ENCODE data around the gene ITIH1. TPM values are rescaled to one million over a fixed set of nuclear protein-coding genes. Genes with fewer than 3 reads are reported as not detected.
"Not testable (repeated sequence)": the region's sequence is repeated elsewhere in the genome, so short reads cannot be mapped to it uniquely, and the experiment has no call there.

ITIH1 gene
- total RNA-seq = not detected in 2 replicates
- long read RNA-seq = 0 reads

GRCh38 chr3:52777127-52777958 is at the start of gene ITIH1:
TSS of gene ITIH1 (plus strand) at chr3:52777599. CDS start at chr3:52777616, 17 bp downstream.
- peak; percentile 77 for DNase-seq (ENCODE audit: extremely low spot score, unreplicated experiment)
- Mint-ChIP-seq H3K4me1 (ENCODE audit: unreplicated experiment) (no peaks in the 10 kb centered on the region), H3K9me3 (ENCODE audit: unreplicated experiment) (no peaks in the 10 kb centered on the region), H3K4me3 (ENCODE audit: unreplicated experiment) (no peak within 1 kb of the TSS), H3K27me3 (ENCODE audit: unreplicated experiment) (peaks cover 13% of the 10 kb centered on the region), H3K27ac (ENCODE audit: unreplicated experiment) (no peak within 1 kb of the TSS), H3K36me3 (ENCODE audit: unreplicated experiment) (no peaks in the 10 kb centered on the region)
- no peak for TF ChIP-seq CTCF (IDR thresholded peaks at IDR 0.05)

- not testable (repeated sequence) for H3K4me1 Mint-ChIP-seq (ENCODE audit: unreplicated experiment); H3K4me3 Mint-ChIP-seq (ENCODE audit: unreplicated experiment); H3K27me3 Mint-ChIP-seq (ENCODE audit: unreplicated experiment); H3K27ac Mint-ChIP-seq (ENCODE audit: unreplicated experiment)
- H3K36me3 Mint-ChIP-seq (ENCODE audit: unreplicated experiment) = peaks cover 57% of the 10 kb centered on the region
- H3K9me3 Mint-ChIP-seq (ENCODE audit: unreplicated experiment) = peaks cover 13% of the 10 kb centered on the region
- DNase-seq (ENCODE audit: extremely low spot score, unreplicated experiment) = peak; percentile 11
Measured at GRCh38 chr3:52728753-52729152, 48.6 kb upstream of the ITIH1 start.

GRCh38 chr3:52730681-52731080 is 46.7 kb upstream of the ITIH1 start:
- Mint-ChIP-seq H3K27me3 (ENCODE audit: unreplicated experiment) (no peaks in the 10 kb centered on the region), H3K4me1 (ENCODE audit: unreplicated experiment) (no peaks in the 10 kb centered on the region), H3K27ac (ENCODE audit: unreplicated experiment) (no peak overlapping the region), H3K4me3 (ENCODE audit: unreplicated experiment) (no peak overlapping the region), H3K36me3 (ENCODE audit: unreplicated experiment) (peaks cover 70% of the 10 kb centered on the region), H3K9me3 (ENCODE audit: unreplicated experiment) (peaks cover 13% of the 10 kb centered on the region)
- no peak for TF ChIP-seq CTCF (IDR thresholded peaks at IDR 0.05)
- peak; percentile 19 for DNase-seq (ENCODE audit: extremely low spot score, unreplicated experiment)

GRCh38 chr3:52731590-52731989 is 45.8 kb upstream of the ITIH1 start:
- no peaks in the 10 kb centered on the region for H3K4me1 Mint-ChIP-seq (ENCODE audit: unreplicated experiment)
- no peak overlapping the region for H3K4me3 Mint-ChIP-seq (ENCODE audit: unreplicated experiment)
- H3K36me3 Mint-ChIP-seq (ENCODE audit: unreplicated experiment) = peaks cover 70% of the 10 kb centered on the region
- no peaks in the 10 kb centered on the region for H3K27me3 Mint-ChIP-seq (ENCODE audit: unreplicated experiment)
- DNase-seq (ENCODE audit: extremely low spot score, unreplicated experiment) = peak; percentile 60
- no peak for TF ChIP-seq CTCF (IDR thresholded peaks at IDR 0.05)
- H3K27ac Mint-ChIP-seq (ENCODE audit: unreplicated experiment) = no peak overlapping the region
- H3K9me3 Mint-ChIP-seq (ENCODE audit: unreplicated experiment) = peaks cover 13% of the 10 kb centered on the region

- H3K9me3 Mint-ChIP-seq (ENCODE audit: unreplicated experiment) = peaks cover 13% of the 10 kb centered on the region
Measured at GRCh38 chr3:52733256-52733891, 44.0 kb upstream of the ITIH1 start.

More at GRCh38 chr3:52733256-52733891, 44.0 kb upstream of the ITIH1 start:
- DNase-seq (ENCODE audit: extremely low spot score, unreplicated experiment) = no peak
- Mint-ChIP-seq H3K36me3 (ENCODE audit: unreplicated experiment) (peaks cover 71% of the 10 kb centered on the region), H3K4me1 (ENCODE audit: unreplicated experiment) (no peaks in the 10 kb centered on the region), H3K4me3 (ENCODE audit: unreplicated experiment) (no peak overlapping the region), H3K27ac (ENCODE audit: unreplicated experiment) (no peak overlapping the region), H3K27me3 (ENCODE audit: unreplicated experiment) (no peaks in the 10 kb centered on the region)
- no peak for TF ChIP-seq CTCF (IDR thresholded peaks at IDR 0.05)
